M059J (cell line): ENCODE data around the gene CES3. TPM values are rescaled to one million over a fixed set of nuclear protein-coding genes. Genes with fewer than 3 reads are reported as not detected.

ENCODE experiments used
- DNase-seq: peaks from one replicate; pipeline ENCODE4 v3.0.0-alpha.2; 2012; ENCODE audit warnings: low read depth
- total RNA-seq: library from RNA; depleted of rRNA; stranded (reverse); fragments of >200 nt; shearing (Covaris generic); gene quantifications from 2 replicates; pipeline ENCODE4 v1.2.3, GENCODE V29; 2014; rRNA removed

The CES3 gene
- 0.44 and 1.0 TPM in 2 replicates for total RNA-seq

GRCh38 chr16:66961065-66961744 is at the start of gene CES3:
TSS of gene CES3 (plus strand) at chr16:66961266. CDS start at chr16:66961308, 42 bp downstream.
- DNase-seq: peak; percentile 69

GRCh38 chr16:66911801-66912200 is 49.3 kb upstream of the CES3 start:
- DNase-seq: no peak

GRCh38 chr16:66913081-66913480 is 48.0 kb upstream of the CES3 start:
- DNase-seq: no peak

- DNase-seq: no peak
These were observed 47.4 kb upstream of the CES3 start for GRCh38 chr16:66913711-66914110.

- no peak for DNase-seq
These were observed 46.5 kb upstream of the CES3 start for GRCh38 chr16:66914541-66914940.

- no peak for DNase-seq
These were observed 46.0 kb upstream of the CES3 start for GRCh38 chr16:66915041-66915440.

GRCh38 chr16:66916518-66916917 is 44.5 kb upstream of the CES3 start:
- DNase-seq: no peak

- DNase-seq: no peak
These were observed 43.3 kb upstream of the CES3 start for GRCh38 chr16:66917741-66918140.

GRCh38 chr16:66918355-66918754 is 42.7 kb upstream of the CES3 start:
- no peak for DNase-seq

GRCh38 chr16:66918803-66919568 is 42.1 kb upstream of the CES3 start, which contains the start of gene CDH16:
TSS of gene CDH16 (minus strand) at chr16:66918885. CDS start at chr16:66918065, 820 bp downstream.
- no peak for DNase-seq

GRCh38 chr16:66919569-66920298 is 41.3 kb upstream of the CES3 start:
- no peak for DNase-seq

- no peak for DNase-seq
These were observed 40.8 kb upstream of the CES3 start for GRCh38 chr16:66920299-66920590.

GRCh38 chr16:66920924-66921680 is 40.0 kb upstream of the CES3 start:
- no peak for DNase-seq

GRCh38 chr16:66921729-66922450 is 39.2 kb upstream of the CES3 start:
- no peak for DNase-seq

GRCh38 chr16:66923247-66923731 is 37.8 kb upstream of the CES3 start:
- peak; percentile 37 for DNase-seq

GRCh38 chr16:66923866-66924265 is 37.2 kb upstream of the CES3 start:
- DNase-seq: no peak

- no peak for DNase-seq
These were observed 36.3 kb upstream of the CES3 start for GRCh38 chr16:66924527-66925321.

GRCh38 chr16:66925322-66925840 is 35.7 kb upstream of the CES3 start, which contains the start of gene RRAD:
TSS of gene RRAD (minus strand) at chr16:66925535. CDS start at chr16:66925179, 356 bp downstream.
- peak; percentile 56 for DNase-seq

- peak; percentile 66 for DNase-seq
These were observed 34.7 kb upstream of the CES3 start for GRCh38 chr16:66926171-66926947.
